ENCODE data around the gene HDAC3. TPM values are rescaled to one million over a fixed set of nuclear protein-coding genes. Genes with fewer than 3 reads are reported as not detected.

HDAC3 gene
- total RNA-seq, 1 experiment from 2014 or later, result 66.8 TPM

GRCh38 chr5:141597394-141597793 lies 39.3 kb downstream of the HDAC3 start:
- Histone ChIP-seq H3K79me2 (ENCODE audit: low read length) (peaks cover 79% of the 10 kb centered on the region), H3K27me3 (ENCODE audit: low read length) (no peaks in the 10 kb centered on the region), H3K27ac (ENCODE audit: low read length) (no peak overlapping the region), H3K9me3 (ENCODE audit: low read length) (no peaks in the 10 kb centered on the region), H2AFZ (ENCODE audit: low read length) (no peak overlapping the region), H3K36me3 (ENCODE audit: low read depth, low read length) (no peaks in the 10 kb centered on the region), H4K20me1 (ENCODE audit: low read length) (peaks cover 8% of the 10 kb centered on the region; the same call in 1 of the 2 replicates), H3K9ac (ENCODE audit: low read length) (no peak overlapping the region), H3K4me2 (ENCODE audit: low read length) (no peak overlapping the region), H3K9me2 (replicated peaks; ENCODE audit: low read length) (no peaks in the 10 kb centered on the region), H3K4me1 (ENCODE audit: insufficient read depth, low read length) (0 out of 2 replicates have a peak, but pooled peaks cover under 1% of the 10 kb centered on the region), H3K4me3 (ENCODE audit: low read length) (no peak overlapping the region), H3F3A (ENCODE audit: low read length, unreplicated experiment) (no peaks in the 10 kb centered on the region)
- no peak for TF ChIP-seq CTCF (conservative IDR thresholded peaks at IDR 0.05; ENCODE audit: low read depth, low read length)
- TF ChIP-seq EZH2phosphoT487 (IDR thresholded peaks at IDR 0.05; ENCODE audit: borderline replicate concordance, low read length), result no peak
- no peak for TF ChIP-seq EZH2 (IDR thresholded peaks at IDR 0.05; ENCODE audit: low read length, unreplicated experiment)
- POLR2A ChIA-PET (ENCODE audit: unreplicated experiment), result no interaction called here
- no TSS peak for BruUV-seq (replicated peaks)
- DNase-seq (peak; percentile 22), ATAC-seq (no peak)
- CTCF ChIA-PET, result no interaction called here
- intact Hi-C loops (cut with micrococcal nuclease), result no loop called here

GRCh38 chr5:141596867-141597266 lies 39.8 kb downstream of the HDAC3 start:
- BruUV-seq (replicated peaks), result no TSS peak
- Histone ChIP-seq H3K36me3 (ENCODE audit: low read depth, low read length) (no peaks in the 10 kb centered on the region), H3K27ac (ENCODE audit: low read length) (no peak overlapping the region), H3K79me2 (ENCODE audit: low read length) (peaks cover 74% of the 10 kb centered on the region), H3K4me1 (ENCODE audit: insufficient read depth, low read length) (0 out of 2 replicates have a peak, but pooled peaks cover 3% of the 10 kb centered on the region), H3K9me2 (replicated peaks; ENCODE audit: low read length) (no peaks in the 10 kb centered on the region), H3K9me3 (ENCODE audit: low read length) (no peaks in the 10 kb centered on the region), H3K9ac (ENCODE audit: low read length) (no peak overlapping the region), H3K4me2 (ENCODE audit: low read length) (no peak overlapping the region), H3K27me3 (ENCODE audit: low read length) (no peaks in the 10 kb centered on the region), H4K20me1 (ENCODE audit: low read length) (peaks cover 8% of the 10 kb centered on the region; the same call in 1 of the 2 replicates), H3F3A (ENCODE audit: low read length, unreplicated experiment) (no peaks in the 10 kb centered on the region), H2AFZ (ENCODE audit: low read length) (no peak overlapping the region), H3K4me3 (ENCODE audit: low read length) (no peak overlapping the region)
- ChIA-PET POLR2A (ENCODE audit: unreplicated experiment) (no interaction called here), CTCF (no interaction called here)
- intact Hi-C loops (cut with micrococcal nuclease), result no loop called here
- ATAC-seq (no peak), DNase-seq (no peak)
- no peak for TF ChIP-seq EZH2phosphoT487 (IDR thresholded peaks at IDR 0.05; ENCODE audit: borderline replicate concordance, low read length)

GRCh38 chr5:141590127-141590526 lies 46.5 kb downstream of the HDAC3 start:
- Histone ChIP-seq H2AFZ (ENCODE audit: low read length) (no peak overlapping the region), H3K4me2 (ENCODE audit: low read length) (no peak overlapping the region), H3K27me3 (ENCODE audit: low read length) (no peaks in the 10 kb centered on the region), H3K27ac (ENCODE audit: low read length) (no peak overlapping the region), H3K79me2 (ENCODE audit: low read length) (peaks cover 52% of the 10 kb centered on the region), H3K9me3 (ENCODE audit: low read length) (no peaks in the 10 kb centered on the region), H3K36me3 (ENCODE audit: low read depth, low read length) (peaks cover 11% of the 10 kb centered on the region; the same call in 1 of the 2 replicates), H3K9me2 (replicated peaks; ENCODE audit: low read length) (no peaks in the 10 kb centered on the region), H3K9ac (ENCODE audit: low read length) (no peak overlapping the region), H3F3A (ENCODE audit: low read length, unreplicated experiment) (no peaks in the 10 kb centered on the region), H3K4me3 (ENCODE audit: low read length) (no peak overlapping the region), H4K20me1 (ENCODE audit: low read length) (no peaks in the 10 kb centered on the region), H3K4me1 (ENCODE audit: insufficient read depth, low read length) (0 out of 2 replicates have a peak, but pooled peaks cover 3% of the 10 kb centered on the region)
- intact Hi-C loops (cut with micrococcal nuclease), result no loop called here
- no peak for ATAC-seq
- no peak for DNase-seq
- ChIA-PET CTCF (no interaction called here), POLR2A (ENCODE audit: unreplicated experiment) (no interaction called here)
- no peak for TF ChIP-seq EZH2 (IDR thresholded peaks at IDR 0.05; ENCODE audit: low read length, unreplicated experiment)
- no peak for TF ChIP-seq EZH2phosphoT487 (IDR thresholded peaks at IDR 0.05; ENCODE audit: borderline replicate concordance, low read length)
- TF ChIP-seq CTCF (conservative IDR thresholded peaks at IDR 0.05; ENCODE audit: low read depth, low read length), result no peak
- no TSS peak for BruUV-seq (replicated peaks)

Measured in PC-3 (cell line).